Nephron (organoid): ENCODE measurements around the gene ZNF281.

Experiments used
- H3K27ac Mint-ChIP-seq, 3 experiments: 2 replicates each; pipeline ENCODE4 v1.8.0; 2020; ENCODE audit warnings: mixed read lengths in 3 of 3, mild to moderate bottlenecking in 2 of 3, moderate library complexity in 1 of 3
- H3K27me3 Mint-ChIP-seq: 2 replicates; pipeline ENCODE4 v1.8.0; 2021; ENCODE audit warnings: low read depth, mild to moderate bottlenecking, moderate library complexity, mixed read lengths
- H3K36me3 Mint-ChIP-seq: 2 replicates; pipeline ENCODE4 v1.8.0; 2020; ENCODE audit warnings: low read depth, mixed read lengths
- H3K4me1 Mint-ChIP-seq: 2 replicates; pipeline ENCODE4 v1.8.0; 2020; ENCODE audit warnings: mixed read lengths
- H3K4me3 Mint-ChIP-seq, 3 experiments: 2 replicates each; pipeline ENCODE4 v1.8.0; 2020; ENCODE audit warnings: mild to moderate bottlenecking in 3 of 3, mixed read lengths in 3 of 3, moderate library complexity in 2 of 3
- H3K9me3 Mint-ChIP-seq: 2 replicates; pipeline ENCODE4 v1.8.0; 2020; ENCODE audit warnings: mixed read lengths
- TF ChIP-seq, protein P1 (sequence below), 3 experiments: fragments of 200-600 bp; sonication (generic); IDR thresholded peaks; one replicate each; pipeline ENCODE4 v1.5.0; 2021; ENCODE audit warnings: antibody characterized with exemption in 3 of 3; ENCODE audit not compliant: unreplicated experiment in 3 of 3

Gene ZNF281

DNA sequence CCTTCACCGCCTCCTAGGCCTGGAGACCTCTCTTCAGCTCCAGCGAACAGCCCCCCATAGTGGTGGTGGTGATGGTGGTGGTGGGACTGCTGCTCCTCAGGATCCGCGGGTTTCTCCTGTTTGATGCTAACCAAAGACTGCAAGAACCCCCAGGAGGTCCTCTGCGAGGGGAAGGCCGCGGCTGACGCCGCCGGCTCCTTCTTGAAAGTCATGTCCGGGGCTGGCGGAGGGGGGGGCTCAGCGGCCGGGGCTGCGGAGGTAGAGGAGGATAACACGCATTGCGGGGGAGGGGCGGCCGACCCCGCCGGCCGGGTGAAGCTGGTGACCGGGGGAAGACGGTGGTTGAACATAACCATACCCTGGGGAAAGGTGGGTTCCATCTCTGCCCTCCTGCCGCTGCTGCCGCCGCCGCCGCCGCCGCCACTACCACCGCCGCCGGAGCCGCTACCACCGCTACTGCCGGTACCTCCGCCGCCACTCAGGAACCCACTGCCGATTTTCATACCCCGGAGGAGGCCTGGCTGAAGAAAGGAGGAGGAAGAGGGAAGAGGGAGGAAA, 554 bp downstream of the ZNF281 start:
- Mint-ChIP-seq H3K4me3 (peak overlapping the region; percentile 91 to 98 (median 94)), H3K27me3 (peaks cover 18% of the 10 kb centered on the region), H3K9me3 (peaks cover 2% of the 10 kb centered on the region), H3K4me1 (peaks cover 42% of the 10 kb centered on the region), H3K27ac (peak overlapping the region; percentile 78 to 97 (median 91)), H3K36me3 (peaks cover 53% of the 10 kb centered on the region)
- TF ChIP-seq, protein P1, sequence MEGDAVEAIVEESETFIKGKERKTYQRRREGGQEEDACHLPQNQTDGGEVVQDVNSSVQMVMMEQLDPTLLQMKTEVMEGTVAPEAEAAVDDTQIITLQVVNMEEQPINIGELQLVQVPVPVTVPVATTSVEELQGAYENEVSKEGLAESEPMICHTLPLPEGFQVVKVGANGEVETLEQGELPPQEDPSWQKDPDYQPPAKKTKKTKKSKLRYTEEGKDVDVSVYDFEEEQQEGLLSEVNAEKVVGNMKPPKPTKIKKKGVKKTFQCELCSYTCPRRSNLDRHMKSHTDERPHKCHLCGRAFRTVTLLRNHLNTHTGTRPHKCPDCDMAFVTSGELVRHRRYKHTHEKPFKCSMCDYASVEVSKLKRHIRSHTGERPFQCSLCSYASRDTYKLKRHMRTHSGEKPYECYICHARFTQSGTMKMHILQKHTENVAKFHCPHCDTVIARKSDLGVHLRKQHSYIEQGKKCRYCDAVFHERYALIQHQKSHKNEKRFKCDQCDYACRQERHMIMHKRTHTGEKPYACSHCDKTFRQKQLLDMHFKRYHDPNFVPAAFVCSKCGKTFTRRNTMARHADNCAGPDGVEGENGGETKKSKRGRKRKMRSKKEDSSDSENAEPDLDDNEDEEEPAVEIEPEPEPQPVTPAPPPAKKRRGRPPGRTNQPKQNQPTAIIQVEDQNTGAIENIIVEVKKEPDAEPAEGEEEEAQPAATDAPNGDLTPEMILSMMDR (IDR thresholded peaks at IDR 0.05; ENCODE audit: unreplicated experiment in 3 of 3), result no peak

DNA sequence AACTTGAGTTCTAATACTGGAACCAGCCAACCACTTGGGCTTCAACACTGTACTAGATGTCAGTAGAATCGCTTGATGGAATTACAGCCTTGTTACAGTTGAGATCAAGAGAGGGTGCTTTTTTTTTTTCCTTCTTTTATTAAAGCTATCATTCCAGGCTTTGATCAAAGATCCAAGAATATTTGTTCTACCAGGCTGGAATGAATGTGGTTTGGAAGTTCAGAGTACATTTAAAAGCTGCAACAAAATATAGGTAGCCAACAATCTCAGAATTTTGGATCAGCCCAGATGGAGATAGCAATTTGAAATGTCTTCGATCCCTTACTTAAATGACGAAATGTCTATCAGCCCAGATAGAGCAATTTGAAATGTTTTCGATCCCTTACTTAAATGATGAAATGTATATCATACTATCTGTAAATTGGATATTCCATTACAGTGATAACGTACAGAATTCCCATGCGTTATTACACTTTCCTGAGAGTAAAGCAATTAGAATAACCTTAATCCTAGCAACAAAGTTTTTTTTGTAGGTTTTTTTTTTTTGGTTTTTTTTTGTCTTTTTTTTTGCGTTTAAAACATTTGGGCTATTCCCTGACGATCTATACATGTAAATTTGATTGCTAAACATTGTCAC, 3.6 kb downstream of the ZNF281 start:
- Mint-ChIP-seq H3K27ac (no peak overlapping the region), H3K4me3 (peak overlapping the region; percentile 42 to 86 (median 73)), H3K9me3 (peaks cover 2% of the 10 kb centered on the region), H3K27me3 (peaks cover 9% of the 10 kb centered on the region), H3K36me3 (peaks cover 75% of the 10 kb centered on the region), H3K4me1 (peaks cover 52% of the 10 kb centered on the region)
- TF ChIP-seq, protein P1 (IDR thresholded peaks at IDR 0.05; ENCODE audit: unreplicated experiment in 3 of 3), result no peak

DNA sequence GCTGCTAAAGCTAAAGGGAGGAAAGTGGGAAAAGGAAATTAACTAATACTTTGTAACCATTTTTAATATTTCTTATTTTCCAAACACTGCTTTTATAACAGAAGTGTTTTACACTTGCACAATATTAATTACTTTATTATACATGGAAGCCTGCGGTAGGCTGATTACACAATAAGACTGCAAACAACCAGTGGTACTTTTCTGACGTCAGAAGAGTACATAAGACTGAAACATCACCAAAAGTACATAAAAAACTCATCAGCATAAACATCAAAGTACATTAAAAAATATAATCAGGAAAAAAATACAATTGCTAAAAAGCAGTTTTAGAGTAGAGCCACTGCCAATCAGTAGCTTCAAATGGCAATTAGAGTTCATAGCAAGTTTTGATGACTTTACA, 4.6 kb downstream of the ZNF281 start:
- H3K9me3 Mint-ChIP-seq, result peaks cover 2% of the 10 kb centered on the region
- TF ChIP-seq, protein P1 (IDR thresholded peaks at IDR 0.05; ENCODE audit: unreplicated experiment in 3 of 3), result no peak

DNA sequence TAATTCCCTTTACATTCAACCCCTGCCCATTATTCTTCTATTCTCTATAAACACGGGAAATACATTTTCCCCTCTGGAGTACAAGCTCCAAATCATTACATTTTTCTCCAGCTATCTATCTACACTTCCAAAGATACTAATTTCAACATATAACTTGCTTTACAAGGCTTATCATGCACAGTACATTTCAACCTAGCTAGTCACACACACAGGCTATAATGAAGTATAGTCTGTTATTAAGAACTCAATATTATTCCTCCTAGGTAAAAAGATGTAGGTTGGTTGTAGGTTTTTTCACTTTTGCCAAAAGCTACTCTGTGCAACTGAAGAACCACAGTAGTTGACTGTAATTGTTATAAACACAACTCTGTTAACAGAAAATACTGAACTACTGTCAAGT, 8.1 kb downstream of the ZNF281 start:
- Mint-ChIP-seq H3K36me3 (peaks cover 48% of the 10 kb centered on the region), H3K9me3 (peaks cover 2% of the 10 kb centered on the region), H3K4me1 (peaks cover 46% of the 10 kb centered on the region), H3K4me3 (peak overlapping the region in 2 of 3 experiments; percentile 5 to 7), H3K27ac (peak overlapping the region; percentile 26 to 70 (median 45)), H3K27me3 (no peaks in the 10 kb centered on the region)
- TF ChIP-seq, protein P1 (IDR thresholded peaks at IDR 0.05; ENCODE audit: unreplicated experiment in 3 of 3), result no peak

More for the DNA sequence above, 4.6 kb downstream of the ZNF281 start:
- no peak overlapping the region for H3K27ac Mint-ChIP-seq
- H3K36me3 Mint-ChIP-seq, result peaks cover 75% of the 10 kb centered on the region
- H3K27me3 Mint-ChIP-seq, result peaks cover 7% of the 10 kb centered on the region
- H3K4me1 Mint-ChIP-seq, result peaks cover 56% of the 10 kb centered on the region
- H3K4me3 Mint-ChIP-seq, result peak overlapping the region in 2 of 3 experiments; percentile 42 to 79

DNA sequence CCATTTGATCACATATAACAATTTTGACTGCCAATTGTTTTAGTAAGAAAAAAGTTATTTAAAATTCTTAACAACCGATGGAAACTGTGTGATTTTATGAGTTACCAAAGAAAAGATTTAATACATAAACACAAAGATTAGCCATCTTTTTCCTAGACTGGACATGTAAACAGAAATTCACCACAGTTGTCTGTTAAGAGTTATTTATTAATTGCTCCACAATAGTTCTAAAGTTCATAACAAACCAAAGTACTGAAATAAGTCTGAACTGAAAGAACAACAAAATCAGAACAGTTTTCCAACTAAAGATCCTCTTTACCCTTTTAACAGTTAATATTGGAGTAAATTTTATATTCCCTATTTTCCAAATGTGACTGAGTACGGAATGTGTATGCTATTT, 8.6 kb downstream of the ZNF281 start:
- TF ChIP-seq, protein P1 (IDR thresholded peaks at IDR 0.05; ENCODE audit: unreplicated experiment in 3 of 3), result no peak
- H3K4me3 Mint-ChIP-seq, result no peak overlapping the region
- H3K4me1 Mint-ChIP-seq, result peaks cover 42% of the 10 kb centered on the region
- peaks cover 2% of the 10 kb centered on the region for H3K9me3 Mint-ChIP-seq
- H3K27me3 Mint-ChIP-seq, result no peaks in the 10 kb centered on the region
- peaks cover 44% of the 10 kb centered on the region for H3K36me3 Mint-ChIP-seq
- peak overlapping the region; percentile 26 to 70 (median 45) for H3K27ac Mint-ChIP-seq

DNA sequence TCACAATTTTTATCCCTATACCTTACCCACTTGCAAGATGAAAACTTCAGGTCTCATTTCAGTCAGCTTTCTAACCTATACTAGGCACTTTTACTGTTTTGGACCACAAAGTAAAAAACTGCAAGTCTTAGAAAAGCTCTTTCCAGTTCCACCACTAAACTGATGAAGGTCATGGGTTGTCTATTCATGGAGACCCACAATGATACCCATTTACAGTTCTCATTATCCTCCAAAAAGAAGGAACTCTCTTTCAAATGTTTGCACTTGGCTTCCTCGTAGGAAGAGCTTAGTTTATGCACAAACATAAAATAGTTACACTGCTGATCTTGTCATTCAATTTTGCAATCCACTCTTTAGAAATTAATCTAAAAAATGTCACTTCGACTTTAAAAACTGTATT, 9.3 kb downstream of the ZNF281 start:
- Mint-ChIP-seq H3K27ac (peak overlapping the region in 1 of 3 experiments; percentile 0), H3K4me1 (peaks cover 35% of the 10 kb centered on the region), H3K9me3 (no peaks in the 10 kb centered on the region), H3K4me3 (no peak overlapping the region), H3K27me3 (no peaks in the 10 kb centered on the region), H3K36me3 (peaks cover 37% of the 10 kb centered on the region)
- TF ChIP-seq, protein P1 (IDR thresholded peaks at IDR 0.05; ENCODE audit: unreplicated experiment in 3 of 3), result no peak
